ENCODE results near the gene AMD1.
A peak's percentile ranks its signal among the peaks of the same experiment; 100 is the strongest.

AMD1 gene

GRCh38 chr6:110938171-110938570, 63.6 kb downstream of the AMD1 start:
- DNase-seq (ENCODE audit: low read depth) = no peak

- no peak for DNase-seq (ENCODE audit: low read depth)
Observed at GRCh38 chr6:110939429-110940200, 65.0 kb downstream of the AMD1 start.

GRCh38 chr6:110944681-110945151, 70.1 kb downstream of the AMD1 start:
- DNase-seq (ENCODE audit: low read depth) = peak; percentile 93
